Endodermal cell (in vitro differentiated cells): Measurements from ENCODE around the gene TBXAS1. TPM values are rescaled to one million over a fixed set of nuclear protein-coding genes. Genes with fewer than 3 reads are reported as not detected.

Source experiments
- DNase-seq: peaks from one replicate; pipeline ENCODE4 v3.0.0-alpha.2; 2017
- H3K27ac ChIP-seq: 2 replicates; pipeline ENCODE4 v1.5.1; 2013; ENCODE audit warnings: mild to moderate bottlenecking, low read depth, low read length, moderate library complexity
- H3K27me3 ChIP-seq: 2 replicates; pipeline ENCODE4 v1.6.1; 2013; ENCODE audit warnings: mild to moderate bottlenecking, low read length, moderate library complexity; ENCODE audit not compliant: insufficient read depth, control insufficient read depth, poor library complexity, severe bottlenecking
- H3K36me3 ChIP-seq: 2 replicates; pipeline ENCODE4 v1.7.0; 2013; ENCODE audit warnings: mild to moderate bottlenecking, low read length, moderate library complexity; ENCODE audit not compliant: control insufficient read depth, insufficient read depth
- H3K4me1 ChIP-seq: one replicate; pipeline ENCODE4 v1.7.0; 2013; ENCODE audit warnings: low read length; ENCODE audit not compliant: control insufficient read depth, insufficient read depth
- H3K4me3 ChIP-seq: 2 replicates; pipeline ENCODE4 v1.5.1; 2013; ENCODE audit warnings: mild to moderate bottlenecking, low read length, moderate library complexity
- H3K9ac ChIP-seq: 2 replicates; pipeline ENCODE4 v1.6.1; 2013; ENCODE audit warnings: mild to moderate bottlenecking, low read length, moderate library complexity; ENCODE audit not compliant: poor library complexity, severe bottlenecking; ENCODE audit errors: extremely low read depth
- H3K9me3 ChIP-seq: 2 replicates; pipeline ENCODE4 v1.6.1; 2013; ENCODE audit warnings: mild to moderate bottlenecking, low read length, moderate library complexity; ENCODE audit not compliant: control insufficient read depth
- H3K27ac Mint-ChIP-seq: 2 replicates; pipeline ENCODE4 v1.8.0; 2020; ENCODE audit warnings: mixed read lengths
- H3K27me3 Mint-ChIP-seq: 2 replicates; pipeline ENCODE4 v1.8.0; 2021; ENCODE audit warnings: mild to moderate bottlenecking, mixed read lengths; ENCODE audit not compliant: insufficient read depth
- H3K36me3 Mint-ChIP-seq: 2 replicates; pipeline ENCODE4 v1.8.0; 2020; ENCODE audit warnings: low read depth, mixed read lengths
- H3K4me1 Mint-ChIP-seq: 2 replicates; pipeline ENCODE4 v1.8.0; 2020; ENCODE audit warnings: mixed read lengths
- H3K4me3 Mint-ChIP-seq: 2 replicates; pipeline ENCODE4 v1.8.0; 2020; ENCODE audit warnings: mild to moderate bottlenecking, moderate library complexity, mixed read lengths
- H3K9me3 Mint-ChIP-seq: 2 replicates; pipeline ENCODE4 v1.8.0; 2020; ENCODE audit warnings: mild to moderate bottlenecking, mixed read lengths
- WGBS, 2 experiments: methylation state at CpG; one replicate each; pipeline versions ENCODE4 v1.1.5 to v1.1.7; 2013; ENCODE audit warnings: missing lambda C conversion rate in 2 of 2, mixed read lengths in 1 of 2; ENCODE audit not compliant: insufficient coverage in 1 of 2, insufficient read length in 1 of 2; 5-methylcytosine and 5-hydroxymethylcytosine counted together
- total RNA-seq, 2 donors: library from RNA; stranded (reverse); fragmentation: NEBNext Ultra II Directional in 1 of 2; extraction: Animal tissue kit (Norgen Biotek cat#: 25700) in 1 of 2; gene quantifications; 2 replicates in 1 of 2; 3 replicates in 1 of 2; pipeline ENCODE4 v1.2.1, GENCODE V29; 2021
- TF ChIP-seq, protein P1 (sequence below): fragments of 200-600 bp; sonication (generic); conservative IDR thresholded peaks from 2 replicates; pipeline ENCODE4 v1.5.0; 2021; ENCODE audit warnings: antibody characterized with exemption, mild to moderate bottlenecking

TBXAS1 gene
- total RNA-seq, 2 donors from 2014 or later: 7.6 to 13.5 TPM

GRCh38 chr7:139998572-139998971 lies 169.5 kb downstream of the TBXAS1 start:
- no peak for DNase-seq
- H3K9ac ChIP-seq: no peak overlapping the region
- H3K4me3 Mint-ChIP-seq: no peak overlapping the region
- TF ChIP-seq, protein P1, sequence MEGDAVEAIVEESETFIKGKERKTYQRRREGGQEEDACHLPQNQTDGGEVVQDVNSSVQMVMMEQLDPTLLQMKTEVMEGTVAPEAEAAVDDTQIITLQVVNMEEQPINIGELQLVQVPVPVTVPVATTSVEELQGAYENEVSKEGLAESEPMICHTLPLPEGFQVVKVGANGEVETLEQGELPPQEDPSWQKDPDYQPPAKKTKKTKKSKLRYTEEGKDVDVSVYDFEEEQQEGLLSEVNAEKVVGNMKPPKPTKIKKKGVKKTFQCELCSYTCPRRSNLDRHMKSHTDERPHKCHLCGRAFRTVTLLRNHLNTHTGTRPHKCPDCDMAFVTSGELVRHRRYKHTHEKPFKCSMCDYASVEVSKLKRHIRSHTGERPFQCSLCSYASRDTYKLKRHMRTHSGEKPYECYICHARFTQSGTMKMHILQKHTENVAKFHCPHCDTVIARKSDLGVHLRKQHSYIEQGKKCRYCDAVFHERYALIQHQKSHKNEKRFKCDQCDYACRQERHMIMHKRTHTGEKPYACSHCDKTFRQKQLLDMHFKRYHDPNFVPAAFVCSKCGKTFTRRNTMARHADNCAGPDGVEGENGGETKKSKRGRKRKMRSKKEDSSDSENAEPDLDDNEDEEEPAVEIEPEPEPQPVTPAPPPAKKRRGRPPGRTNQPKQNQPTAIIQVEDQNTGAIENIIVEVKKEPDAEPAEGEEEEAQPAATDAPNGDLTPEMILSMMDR: no peak
- no peaks in the 10 kb centered on the region for H3K9me3 Mint-ChIP-seq
- H3K27me3 ChIP-seq: no peaks in the 10 kb centered on the region
- H3K36me3 Mint-ChIP-seq: no peaks in the 10 kb centered on the region
- no peaks in the 10 kb centered on the region for H3K27me3 Mint-ChIP-seq
- H3K4me3 ChIP-seq: no peak overlapping the region
- peaks cover 7% of the 10 kb centered on the region for H3K4me1 Mint-ChIP-seq
- no peaks in the 10 kb centered on the region for H3K4me1 ChIP-seq
- no peak overlapping the region for H3K27ac ChIP-seq
- 81 to 97% methylated on average over 2 to 4 of the region's 4 CpGs for WGBS, 2 experiments
- H3K36me3 ChIP-seq: no peaks in the 10 kb centered on the region
- no peaks in the 10 kb centered on the region for H3K9me3 ChIP-seq
- no peak overlapping the region for H3K27ac Mint-ChIP-seq

GRCh38 chr7:139999516-139999915 lies 170.5 kb downstream of the TBXAS1 start:
- peaks cover 7% of the 10 kb centered on the region for H3K4me1 Mint-ChIP-seq
- no peak overlapping the region for H3K4me3 Mint-ChIP-seq
- no peaks in the 10 kb centered on the region for H3K36me3 Mint-ChIP-seq

GRCh38 chr7:140000666-140001268 lies 171.7 kb downstream of the TBXAS1 start:
- Histone ChIP-seq H3K4me1 (no peaks in the 10 kb centered on the region), H3K27ac (no peak overlapping the region), H3K36me3 (no peaks in the 10 kb centered on the region), H3K9me3 (no peaks in the 10 kb centered on the region), H3K9ac (no peak overlapping the region), H3K4me3 (no peak overlapping the region), H3K27me3 (no peaks in the 10 kb centered on the region)
- H3K4me3 Mint-ChIP-seq: no peak overlapping the region
- no peak overlapping the region for H3K27ac Mint-ChIP-seq
- TF ChIP-seq, protein P1: no peak
- peaks cover 4% of the 10 kb centered on the region for H3K4me1 Mint-ChIP-seq
- DNase-seq: no peak
- 91 to 100% methylated on average over 2 to 6 of the region's 6 CpGs for WGBS, 2 experiments
- H3K27me3 Mint-ChIP-seq: no peaks in the 10 kb centered on the region
- no peaks in the 10 kb centered on the region for H3K36me3 Mint-ChIP-seq
- H3K9me3 Mint-ChIP-seq: no peaks in the 10 kb centered on the region

More at GRCh38 chr7:139999516-139999915, 170.5 kb downstream of the TBXAS1 start:
- TF ChIP-seq, protein P1: no peak
- H3K27me3 Mint-ChIP-seq: no peaks in the 10 kb centered on the region
- Histone ChIP-seq H3K27me3 (no peaks in the 10 kb centered on the region), H3K4me1 (no peaks in the 10 kb centered on the region), H3K4me3 (no peak overlapping the region), H3K27ac (no peak overlapping the region), H3K36me3 (no peaks in the 10 kb centered on the region), H3K9ac (no peak overlapping the region), H3K9me3 (no peaks in the 10 kb centered on the region)
- H3K9me3 Mint-ChIP-seq: no peaks in the 10 kb centered on the region
- WGBS, 2 experiments: 93 to 96% methylated on average over 5 to 6 of the region's 6 CpGs
- DNase-seq: no peak
- no peak overlapping the region for H3K27ac Mint-ChIP-seq
